CD8-positive, alpha-beta memory T cell (primary cell): ENCODE measurements around the gene GTSE1. TPM values are rescaled to one million over a fixed set of nuclear protein-coding genes. Genes with fewer than 3 reads are reported as not detected.
A peak's percentile ranks its signal among the peaks of the same experiment; 100 is the strongest.

Experiments used
- CTCF ChIA-PET: fragments of 350-600 bp; sonication (Branson Sonifier 250); formaldehyde crosslinking; loops from one replicate; lab custom pipeline; 2021; ENCODE audit warnings: antibody characterized with exemption; lab: Charles Lee
- POLR2A ChIA-PET: fragments of 350-600 bp; sonication (Branson Sonifier 250); formaldehyde crosslinking; loops from one replicate; lab custom pipeline; 2021; ENCODE audit warnings: antibody characterized with exemption; lab: Charles Lee
- DNase-seq, 5 donors: peaks; one replicate each; pipeline versions ENCODE4 v3.0.0 to v3.0.0-alpha.2; 2020 to 2022; ENCODE audit warnings: mixed read lengths in 1 of 5
- H3K27ac ChIP-seq: one replicate; pipeline ENCODE4 v1.7.0; 2013; ENCODE audit warnings: low read depth, mild to moderate bottlenecking, low read length, moderate library complexity
- H3K27me3 ChIP-seq: 2 replicates; pipeline ENCODE4 v1.7.0; 2013; ENCODE audit warnings: low read length, mild to moderate bottlenecking; ENCODE audit not compliant: insufficient read depth, poor library complexity, severe bottlenecking
- H3K36me3 ChIP-seq: 2 replicates; pipeline ENCODE4 v1.7.0; 2013; ENCODE audit warnings: mild to moderate bottlenecking, low read length, moderate library complexity; ENCODE audit not compliant: insufficient read depth
- H3K4me1 ChIP-seq: 2 replicates; pipeline ENCODE4 v1.7.0; 2013; ENCODE audit warnings: mild to moderate bottlenecking, low read length, moderate library complexity; ENCODE audit not compliant: insufficient read depth
- H3K4me3 ChIP-seq: 2 replicates; pipeline ENCODE4 v1.7.0; 2013; ENCODE audit warnings: mild to moderate bottlenecking, low read length
- H3K9me3 ChIP-seq: 2 replicates; pipeline ENCODE4 v1.7.0; 2013; ENCODE audit warnings: mild to moderate bottlenecking, low read length
- H3K27ac Mint-ChIP-seq, 8 donors: one replicate each; pipeline ENCODE4 v1.8.0; 2020 to 2021; ENCODE audit warnings: mixed read lengths in 8 of 8, mild to moderate bottlenecking in 6 of 8, inconsistent platforms in 3 of 8, moderate library complexity in 3 of 8
- H3K27me3 Mint-ChIP-seq, 2 donors: one replicate each; pipeline ENCODE4 v1.8.0; 2020 to 2021; ENCODE audit warnings: mixed read lengths in 2 of 2, mild to moderate bottlenecking in 1 of 2, moderate library complexity in 1 of 2
- H3K36me3 Mint-ChIP-seq, 3 donors: one replicate each; pipeline ENCODE4 v1.8.0; 2020 to 2021; ENCODE audit warnings: mixed read lengths in 3 of 3, inconsistent platforms in 1 of 3, mild to moderate bottlenecking in 1 of 3
- H3K4me1 Mint-ChIP-seq, 3 donors: one replicate each; pipeline ENCODE4 v1.8.0; 2020 to 2021; ENCODE audit warnings: mixed read lengths in 3 of 3, inconsistent platforms in 1 of 3, mild to moderate bottlenecking in 1 of 3
- H3K4me3 Mint-ChIP-seq, 7 donors: one replicate each; pipeline ENCODE4 v1.8.0; 2020 to 2021; ENCODE audit warnings: mixed read lengths in 7 of 7, mild to moderate bottlenecking in 6 of 7, moderate library complexity in 4 of 7, inconsistent platforms in 2 of 7
- H3K9me3 Mint-ChIP-seq, 5 donors: one replicate each; pipeline ENCODE4 v1.8.0; 2020 to 2022; ENCODE audit warnings: mixed read lengths in 5 of 5, mild to moderate bottlenecking in 3 of 5, moderate library complexity in 2 of 5, inconsistent platforms in 1 of 5
- polyA plus RNA-seq: library from polyadenylated mRNA; unstranded; fragments of 300-500 nt; fragmentation: Illumina TruSeq; gene quantifications from one replicate; pipeline ENCODE4 v1.2.3, GENCODE V29; 2021
- total RNA-seq, 2 experiments: library from RNA; stranded (reverse); gene quantifications; one replicate each; pipeline ENCODE4 v1.2.3, GENCODE V29; 2021

Gene GTSE1
- total and polyA plus RNA-seq, 3 experiments from 2014 or later = 0.10 to 30.9 (median 27.4) TPM

GRCh38 chr22:46378426-46379065, 81.9 kb downstream of the GTSE1 start:
- H3K36me3 Mint-ChIP-seq = peaks cover 0 to 4% (median 0%) of the 10 kb centered on the region in 3 donors
- CTCF ChIA-PET = no interaction called here

GRCh38 chr22:46379066-46379930, 82.6 kb downstream of the GTSE1 start:
- Histone ChIP-seq H3K27ac (no peak overlapping the region), H3K9me3 (no peaks in the 10 kb centered on the region), H3K36me3 (no peaks in the 10 kb centered on the region), H3K27me3 (no peaks in the 10 kb centered on the region), H3K4me3 (no peak overlapping the region), H3K4me1 (peaks cover 4% of the 10 kb centered on the region)
- peak overlapping the region in 1 of 8 donors; percentile 89 for H3K27ac Mint-ChIP-seq
- POLR2A ChIA-PET = no interaction called here
- peaks cover 0 to 1% of the 10 kb centered on the region in 2 donors for H3K27me3 Mint-ChIP-seq
- no peak for DNase-seq
- H3K36me3 Mint-ChIP-seq = peaks cover 0 to 4% (median 0%) of the 10 kb centered on the region in 3 donors
- H3K9me3 Mint-ChIP-seq = peaks cover 5 to 18% (median 13%) of the 10 kb centered on the region in 5 donors
- CTCF ChIA-PET = no interaction called here
- H3K4me1 Mint-ChIP-seq = peaks cover 7 to 10% (median 10%) of the 10 kb centered on the region in 3 donors
- no peak overlapping the region for H3K4me3 Mint-ChIP-seq

More at GRCh38 chr22:46378426-46379065, 81.9 kb downstream of the GTSE1 start:
- H3K4me3 ChIP-seq = no peak overlapping the region
- no peaks in the 10 kb centered on the region for H3K27me3 ChIP-seq
- H3K4me1 ChIP-seq = peaks cover 11% of the 10 kb centered on the region
- Mint-ChIP-seq H3K4me3 (no peak overlapping the region), H3K27ac (no peak overlapping the region), H3K9me3 (peaks cover 5 to 21% (median 16%) of the 10 kb centered on the region in 5 donors), H3K27me3 (peaks cover 0 to 1% of the 10 kb centered on the region in 2 donors), H3K4me1 (peaks cover 14 to 17% (median 17%) of the 10 kb centered on the region in 3 donors)
- H3K36me3 ChIP-seq = no peaks in the 10 kb centered on the region
- DNase-seq = peak in 1 of 5 donors; percentile 38
- no peak overlapping the region for H3K27ac ChIP-seq
- POLR2A ChIA-PET = no interaction called here
- H3K9me3 ChIP-seq = no peaks in the 10 kb centered on the region

- H3K4me1 Mint-ChIP-seq = peaks cover 5 to 7% (median 6%) of the 10 kb centered on the region in 3 donors
- CTCF ChIA-PET = no interaction called here
- peaks cover 0 to 1% of the 10 kb centered on the region in 2 donors for H3K27me3 Mint-ChIP-seq
- H3K27ac ChIP-seq = no peak overlapping the region
- no peak overlapping the region for H3K4me3 ChIP-seq
- DNase-seq = no peak
- no peaks in the 10 kb centered on the region for H3K36me3 ChIP-seq
- no peaks in the 10 kb centered on the region for H3K4me1 ChIP-seq
- H3K27me3 ChIP-seq = no peaks in the 10 kb centered on the region
- peaks cover 5 to 15% (median 11%) of the 10 kb centered on the region in 5 donors for H3K9me3 Mint-ChIP-seq
- no peaks in the 10 kb centered on the region for H3K9me3 ChIP-seq
- H3K27ac Mint-ChIP-seq = peak overlapping the region in 2 of 8 donors; percentile 29 to 72
- POLR2A ChIA-PET = no interaction called here
- peaks cover 0 to 4% (median 0%) of the 10 kb centered on the region in 3 donors for H3K36me3 Mint-ChIP-seq
- H3K4me3 Mint-ChIP-seq = no peak overlapping the region
Measured at GRCh38 chr22:46380069-46380468, 83.4 kb downstream of the GTSE1 start.

Other genes with a start within 250 kb of the GTSE1 start
- 10 to 100 TPM; 11.2 to 12.9 TPM for gene PPARA, start 146.3 kb upstream of the GTSE1 start, total RNA-seq
- gene PPARA, start 146.3 kb upstream of the GTSE1 start, polyA plus RNA-seq = 10.1 TPM
- 10 to 100 TPM in 1 of 2 experiments, 1 to 10 TPM in 1; 8.6 to 10.0 TPM for gene CDPF1, start 46.6 kb upstream of the GTSE1 start, total RNA-seq
- 18.8 TPM for gene CDPF1, start 46.6 kb upstream of the GTSE1 start, polyA plus RNA-seq
- gene PKDREJ, start 33.5 kb upstream of the GTSE1 start, total RNA-seq = not detected
- 0.03 TPM for gene PKDREJ, start 33.5 kb upstream of the GTSE1 start, polyA plus RNA-seq
- gene TTC38, start 28.9 kb upstream of the GTSE1 start, total RNA-seq = 10 to 100 TPM; 17.4 to 20.0 TPM
- 15.6 TPM for gene TTC38, start 28.9 kb upstream of the GTSE1 start, polyA plus RNA-seq
- gene TRMU, start 38.8 kb downstream of the GTSE1 start, total RNA-seq = 10 to 100 TPM; 68.9 to 69.5 TPM
- gene TRMU, start 38.8 kb downstream of the GTSE1 start, polyA plus RNA-seq = 13.3 TPM
- gene CELSR1, start 240.8 kb downstream of the GTSE1 start, total RNA-seq = under 1 TPM; 0.15 to 0.33 TPM
- gene CELSR1, start 240.8 kb downstream of the GTSE1 start, polyA plus RNA-seq = 0.30 TPM